Measurements from ENCODE around the gene UCHL5.

DNA sequence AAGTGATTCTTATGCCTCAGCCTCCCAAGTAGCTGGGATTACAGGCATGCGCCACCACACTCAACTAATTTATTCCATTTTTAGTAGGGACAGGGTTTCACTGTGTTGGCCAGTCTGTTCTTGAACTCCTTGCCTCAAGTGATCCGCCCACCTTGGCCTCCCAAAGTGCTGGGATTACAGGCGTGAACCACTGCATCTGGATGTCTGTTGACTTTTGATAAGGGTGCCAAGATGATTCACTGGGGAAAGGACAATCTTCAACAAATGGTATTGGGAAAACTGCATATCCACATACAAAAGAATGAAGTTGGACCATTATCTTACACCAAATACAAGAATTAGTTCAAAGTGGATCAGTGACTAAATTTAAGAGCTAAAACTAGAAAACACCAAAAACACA, 20.0 kb upstream of the UCHL5 start:
- TF ChIP-seq CTCF (IDR thresholded peaks at IDR 0.05) (no peak), POLR2A (IDR thresholded peaks at IDR 0.05) (no peak)
